K562 (cell line): Measurements from ENCODE around the gene THSD8. TPM values are rescaled to one million over a fixed set of nuclear protein-coding genes. Genes with fewer than 3 reads are reported as not detected.
A peak's percentile ranks its signal among the peaks of the same experiment; 100 is the strongest.

Experiments used
- BRD9 ChIP-seq: fragments of 450-650 bp; IDR thresholded peaks from 2 replicates; pipeline ENCODE4 v1.6.1; 2018; ENCODE audit warnings: low read depth; ENCODE audit not compliant: partially characterized antibody
- CREB1 ChIP-seq, 2 experiments: sonication (generic) in 1 of 2; formaldehyde crosslinking in 1 of 2; IDR thresholded peaks; 2 replicates each; pipeline versions ENCODE4 v1.6.1 to v1.8.0; 2012 to 2022; ENCODE audit warnings: inconsistent platforms in 1 of 2, mild to moderate bottlenecking in 1 of 2, missing genetic modification reagents in 1 of 2, moderate library complexity in 1 of 2
- CREB3L1 ChIP-seq: fragments of 450-650 bp; IDR thresholded peaks from 2 replicates; pipeline ENCODE4 v1.6.1; 2014; ENCODE audit warnings: low read depth, mild to moderate bottlenecking, moderate library complexity, borderline replicate concordance
- ERF ChIP-seq: fragments of 450-650 bp; formaldehyde crosslinking; IDR thresholded peaks from 2 replicates; pipeline ENCODE4 v1.4.0; 2020; ENCODE audit warnings: mild to moderate bottlenecking, mixed read lengths
- FOXJ3 ChIP-seq: sonication (generic); formaldehyde crosslinking; IDR thresholded peaks from 2 replicates; pipeline ENCODE4 v1.4.0; 2020; ENCODE audit warnings: mild to moderate bottlenecking, missing genetic modification reagents
- GATAD2B ChIP-seq: fragments of 450-650 bp; IDR thresholded peaks from 2 replicates; pipeline ENCODE4 v1.6.1; 2017; ENCODE audit warnings: mild to moderate bottlenecking, borderline replicate concordance
- HDGF ChIP-seq: fragments of 450-650 bp; IDR thresholded peaks from 2 replicates; pipeline ENCODE4 v1.6.1; 2016
- IRF1 ChIP-seq: sonication (generic); formaldehyde crosslinking; IDR thresholded peaks from 2 replicates; pipeline ENCODE4 v1.8.0; 2022; ENCODE audit warnings: missing genetic modification reagents, mild to moderate bottlenecking, borderline replicate concordance
- NONO ChIP-seq, 2 experiments: fragments of 200-400 bp in 1 of 2; fragments of 450-650 bp in 1 of 2; formaldehyde crosslinking in 1 of 2; IDR thresholded peaks; 2 replicates each; pipeline ENCODE4 v1.6.1; 2017; ENCODE audit warnings: low read depth in 2 of 2, mild to moderate bottlenecking in 2 of 2, moderate library complexity in 2 of 2, low read length in 1 of 2
- OTX1 ChIP-seq: fragments of 450-650 bp; formaldehyde crosslinking; IDR thresholded peaks from 2 replicates; pipeline ENCODE4 v1.4.0; 2022; ENCODE audit warnings: mild to moderate bottlenecking
- U2AF2 ChIP-seq: fragments of 200-400 bp; formaldehyde crosslinking; optimal IDR thresholded peaks from 2 replicates; pipeline ENCODE3; 2017; ENCODE audit warnings: low read depth, mild to moderate bottlenecking, low read length
- ZBTB11 ChIP-seq, 3 experiments: fragments of 200-800 bp in 1 of 3; fragments of 250-450 bp in 1 of 3; fragments of 450-650 bp in 1 of 3; sonication (Bioruptor Pico) in 1 of 3; sonication (Bioruptor generic) in 1 of 3; formaldehyde crosslinking in 1 of 3; IDR thresholded peaks; 2 replicates each; pipeline versions ENCODE4 v1.6.1 to v1.8.0; 2016 to 2022; ENCODE audit warnings: mild to moderate bottlenecking in 2 of 3, missing genetic modification characterization in 2 of 3, missing compliant biosample characterization in 1 of 3, moderate library complexity in 1 of 3
- ZC3H4 ChIP-seq: sonication (generic); formaldehyde crosslinking; IDR thresholded peaks from 2 replicates; pipeline ENCODE4 v1.9.0; 2021; ENCODE audit warnings: missing genetic modification reagents, borderline replicate concordance
- ZNF134 ChIP-seq: fragments of 250-450 bp; sonication (Bioruptor Pico); conservative IDR thresholded peaks from 2 replicates; pipeline ENCODE4 v1.4.0; 2020
- ZNF174 ChIP-seq: fragments of 250-450 bp; sonication (Bioruptor Pico); IDR thresholded peaks from 2 replicates; pipeline ENCODE4 v1.4.0; 2020; ENCODE audit warnings: mild to moderate bottlenecking
- ZNF232 ChIP-seq: sonication (generic); formaldehyde crosslinking; IDR thresholded peaks from 2 replicates; pipeline ENCODE4 v1.8.0; 2022; ENCODE audit warnings: mild to moderate bottlenecking, missing genetic modification reagents
- ZNF239 ChIP-seq: fragments of 250-450 bp; sonication (Bioruptor Pico); IDR thresholded peaks from 2 replicates; pipeline ENCODE4 v1.4.0; 2020; ENCODE audit warnings: mild to moderate bottlenecking
- ZNF280A ChIP-seq: fragments of 450-650 bp; IDR thresholded peaks from 2 replicates; pipeline ENCODE4 v1.6.1; 2018; ENCODE audit warnings: mild to moderate bottlenecking, low read depth; ENCODE audit not compliant: partially characterized antibody
- ZNF41 ChIP-seq: fragments of 250-450 bp; sonication (Bioruptor Pico); conservative IDR thresholded peaks from 2 replicates; pipeline ENCODE4 v1.4.0; 2020; ENCODE audit warnings: mild to moderate bottlenecking
- polyA plus RNA-seq, 8 experiments: library from polyadenylated mRNA; depleted of rRNA in 4 of 8; stranded (reverse) in 5 of 8; unstranded in 3 of 8; fragments of >200 nt; fragmentation: Nextera tagmentation in 2 of 8; fragmentation: Illumina TruSeq in 1 of 8; extraction: Ambion mirVana in 2 of 8; extraction: Trizol in 1 of 8; gene quantifications; 2 replicates each; pipeline versions ENCODE4 v1.2.1 to v1.2.3, GENCODE V29; 2011 to 2014; ENCODE audit warnings: inconsistent platforms in 1 of 8, missing spikeins in 1 of 8
- total RNA-seq, 7 experiments: library from RNA; depleted of rRNA in 6 of 7; stranded (reverse); fragments of >200 nt in 6 of 7; fragmentation: Illumina TruSeq in 2 of 7; extraction: Trizol in 2 of 7; gene quantifications; 2 replicates each; pipeline versions ENCODE4 v1.2.1 to v1.2.3, GENCODE V29; 2011 to 2021; ENCODE audit warnings: low replicate concordance in 1 of 7

The THSD8 gene
- total and polyA plus RNA-seq, 9 of the 15 experiments (the other 6 are each of a cell fraction or from before 2014, with no cell fraction given) = 8.4 to 42.4 (median 19.9) TPM; not detected in 2

- no peak for TF ChIP-seq FOXJ3 (CRISPR knock-in tag)
- TF ChIP-seq NONO (IDR thresholded peaks at IDR 0.05; ENCODE audit: low read depth in 2 of 2, low read length in 1 of 2) = peak in 1 of 2 experiments; percentile 45; a peak in 1 of 4 replicates
- TF ChIP-seq IRF1 (CRISPR knock-in tag) = no peak
- 0 out of 2 replicates have a peak, but pooled peaks have one; percentile 24 for TF ChIP-seq CREB3L1
- TF ChIP-seq ZNF232 (CRISPR knock-in tag) = no peak
- no peak for TF ChIP-seq ZBTB11 (CRISPR knock-in tag; IDR thresholded peaks at IDR 0.05)
- no peak for TF ChIP-seq ZC3H4 (CRISPR knock-in tag)
- 0 out of 2 replicates have a peak, but pooled peaks have one; percentile 18 for TF ChIP-seq GATAD2B
- TF ChIP-seq CREB1 (IDR thresholded peaks at IDR 0.05) = no peak
- no peak; the same call in 1 of the 2 replicates for TF ChIP-seq CREB1 (CRISPR knock-in tag; IDR thresholded peaks at IDR 0.05)
- TF ChIP-seq ZNF134 (CRISPR knock-in tag) = 0 out of 2 replicates have a peak, but pooled peaks have one; percentile 47
- no peak for TF ChIP-seq ERF (CRISPR knock-in tag)
- TF ChIP-seq ZNF174 = no peak
- no peak; the same call in 1 of the 2 replicates for TF ChIP-seq ZNF239 (CRISPR knock-in tag)
- 0 out of 2 replicates have a peak, but pooled peaks have one; percentile 32 for TF ChIP-seq HDGF
- peak; percentile 29; the same call in 1 of the 2 replicates for TF ChIP-seq OTX1 (CRISPR knock-in tag)
- TF ChIP-seq ZNF41 (CRISPR knock-in tag) = no peak
- TF ChIP-seq BRD9 = no peak
- TF ChIP-seq ZNF280A = no peak
- TF ChIP-seq U2AF2 = no peak
Observed at GRCh38 chr19:12796146-12797071, 5.5 kb upstream of the THSD8 start (continued).
